Measurements from ENCODE around the gene TLDC2.

DNA sequence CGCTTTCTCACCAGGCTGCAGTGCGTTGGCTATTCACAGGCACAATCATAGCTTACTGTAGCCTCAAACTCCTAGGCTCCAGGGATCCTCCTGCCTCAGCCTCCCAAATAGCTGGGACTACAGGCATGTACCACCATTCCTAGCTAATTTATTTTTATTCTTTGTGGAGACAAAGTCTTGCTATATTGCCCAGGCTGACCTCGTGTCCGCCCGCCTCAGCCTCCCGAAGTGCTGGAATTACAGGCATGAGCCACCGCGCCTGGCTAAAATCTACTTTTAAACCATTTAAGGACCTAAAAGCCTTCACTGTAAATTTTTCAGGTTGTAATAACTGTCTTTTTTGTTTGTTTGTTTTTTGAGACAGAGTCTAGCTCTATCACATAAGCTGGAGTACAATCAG, 60.4 kb downstream of the TLDC2 start:
- TF ChIP-seq TAF1 (IDR thresholded peaks at IDR 0.05; ENCODE audit: low read depth, low read length) (no peak), RFX5 (IDR thresholded peaks at IDR 0.05; ENCODE audit: borderline replicate concordance, low read depth, low read length) (no peak), TEAD4 (IDR thresholded peaks at IDR 0.05; ENCODE audit: low read depth, low read length) (no peak), POLR2A (IDR thresholded peaks at IDR 0.05; ENCODE audit: control extremely low read depth in 1 of 2, low read depth in 2 of 2, low read length in 2 of 2) (no peak), TAF7 (optimal IDR thresholded peaks at IDR 0.05; ENCODE audit: borderline replicate concordance, low read depth, low read length) (no peak), EZH2 (IDR thresholded peaks at IDR 0.05; ENCODE audit: low read depth, low read length, severe bottlenecking) (no peak), GABPA (IDR thresholded peaks at IDR 0.05; ENCODE audit: borderline replicate concordance, insufficient read depth, low read length) (no peak), HDAC2 (IDR thresholded peaks at IDR 0.05; ENCODE audit: borderline replicate concordance in 1 of 2, low read depth in 2 of 2, low read length in 2 of 2) (no peak)
- TF ChIP-seq, protein P1, sequence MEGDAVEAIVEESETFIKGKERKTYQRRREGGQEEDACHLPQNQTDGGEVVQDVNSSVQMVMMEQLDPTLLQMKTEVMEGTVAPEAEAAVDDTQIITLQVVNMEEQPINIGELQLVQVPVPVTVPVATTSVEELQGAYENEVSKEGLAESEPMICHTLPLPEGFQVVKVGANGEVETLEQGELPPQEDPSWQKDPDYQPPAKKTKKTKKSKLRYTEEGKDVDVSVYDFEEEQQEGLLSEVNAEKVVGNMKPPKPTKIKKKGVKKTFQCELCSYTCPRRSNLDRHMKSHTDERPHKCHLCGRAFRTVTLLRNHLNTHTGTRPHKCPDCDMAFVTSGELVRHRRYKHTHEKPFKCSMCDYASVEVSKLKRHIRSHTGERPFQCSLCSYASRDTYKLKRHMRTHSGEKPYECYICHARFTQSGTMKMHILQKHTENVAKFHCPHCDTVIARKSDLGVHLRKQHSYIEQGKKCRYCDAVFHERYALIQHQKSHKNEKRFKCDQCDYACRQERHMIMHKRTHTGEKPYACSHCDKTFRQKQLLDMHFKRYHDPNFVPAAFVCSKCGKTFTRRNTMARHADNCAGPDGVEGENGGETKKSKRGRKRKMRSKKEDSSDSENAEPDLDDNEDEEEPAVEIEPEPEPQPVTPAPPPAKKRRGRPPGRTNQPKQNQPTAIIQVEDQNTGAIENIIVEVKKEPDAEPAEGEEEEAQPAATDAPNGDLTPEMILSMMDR (IDR thresholded peaks at IDR 0.05; ENCODE audit: control extremely low read depth in 1 of 3, insufficient read depth in 1 of 3, low read depth in 1 of 3, low read length in 3 of 3): no peak
- TF ChIP-seq, protein P2, sequence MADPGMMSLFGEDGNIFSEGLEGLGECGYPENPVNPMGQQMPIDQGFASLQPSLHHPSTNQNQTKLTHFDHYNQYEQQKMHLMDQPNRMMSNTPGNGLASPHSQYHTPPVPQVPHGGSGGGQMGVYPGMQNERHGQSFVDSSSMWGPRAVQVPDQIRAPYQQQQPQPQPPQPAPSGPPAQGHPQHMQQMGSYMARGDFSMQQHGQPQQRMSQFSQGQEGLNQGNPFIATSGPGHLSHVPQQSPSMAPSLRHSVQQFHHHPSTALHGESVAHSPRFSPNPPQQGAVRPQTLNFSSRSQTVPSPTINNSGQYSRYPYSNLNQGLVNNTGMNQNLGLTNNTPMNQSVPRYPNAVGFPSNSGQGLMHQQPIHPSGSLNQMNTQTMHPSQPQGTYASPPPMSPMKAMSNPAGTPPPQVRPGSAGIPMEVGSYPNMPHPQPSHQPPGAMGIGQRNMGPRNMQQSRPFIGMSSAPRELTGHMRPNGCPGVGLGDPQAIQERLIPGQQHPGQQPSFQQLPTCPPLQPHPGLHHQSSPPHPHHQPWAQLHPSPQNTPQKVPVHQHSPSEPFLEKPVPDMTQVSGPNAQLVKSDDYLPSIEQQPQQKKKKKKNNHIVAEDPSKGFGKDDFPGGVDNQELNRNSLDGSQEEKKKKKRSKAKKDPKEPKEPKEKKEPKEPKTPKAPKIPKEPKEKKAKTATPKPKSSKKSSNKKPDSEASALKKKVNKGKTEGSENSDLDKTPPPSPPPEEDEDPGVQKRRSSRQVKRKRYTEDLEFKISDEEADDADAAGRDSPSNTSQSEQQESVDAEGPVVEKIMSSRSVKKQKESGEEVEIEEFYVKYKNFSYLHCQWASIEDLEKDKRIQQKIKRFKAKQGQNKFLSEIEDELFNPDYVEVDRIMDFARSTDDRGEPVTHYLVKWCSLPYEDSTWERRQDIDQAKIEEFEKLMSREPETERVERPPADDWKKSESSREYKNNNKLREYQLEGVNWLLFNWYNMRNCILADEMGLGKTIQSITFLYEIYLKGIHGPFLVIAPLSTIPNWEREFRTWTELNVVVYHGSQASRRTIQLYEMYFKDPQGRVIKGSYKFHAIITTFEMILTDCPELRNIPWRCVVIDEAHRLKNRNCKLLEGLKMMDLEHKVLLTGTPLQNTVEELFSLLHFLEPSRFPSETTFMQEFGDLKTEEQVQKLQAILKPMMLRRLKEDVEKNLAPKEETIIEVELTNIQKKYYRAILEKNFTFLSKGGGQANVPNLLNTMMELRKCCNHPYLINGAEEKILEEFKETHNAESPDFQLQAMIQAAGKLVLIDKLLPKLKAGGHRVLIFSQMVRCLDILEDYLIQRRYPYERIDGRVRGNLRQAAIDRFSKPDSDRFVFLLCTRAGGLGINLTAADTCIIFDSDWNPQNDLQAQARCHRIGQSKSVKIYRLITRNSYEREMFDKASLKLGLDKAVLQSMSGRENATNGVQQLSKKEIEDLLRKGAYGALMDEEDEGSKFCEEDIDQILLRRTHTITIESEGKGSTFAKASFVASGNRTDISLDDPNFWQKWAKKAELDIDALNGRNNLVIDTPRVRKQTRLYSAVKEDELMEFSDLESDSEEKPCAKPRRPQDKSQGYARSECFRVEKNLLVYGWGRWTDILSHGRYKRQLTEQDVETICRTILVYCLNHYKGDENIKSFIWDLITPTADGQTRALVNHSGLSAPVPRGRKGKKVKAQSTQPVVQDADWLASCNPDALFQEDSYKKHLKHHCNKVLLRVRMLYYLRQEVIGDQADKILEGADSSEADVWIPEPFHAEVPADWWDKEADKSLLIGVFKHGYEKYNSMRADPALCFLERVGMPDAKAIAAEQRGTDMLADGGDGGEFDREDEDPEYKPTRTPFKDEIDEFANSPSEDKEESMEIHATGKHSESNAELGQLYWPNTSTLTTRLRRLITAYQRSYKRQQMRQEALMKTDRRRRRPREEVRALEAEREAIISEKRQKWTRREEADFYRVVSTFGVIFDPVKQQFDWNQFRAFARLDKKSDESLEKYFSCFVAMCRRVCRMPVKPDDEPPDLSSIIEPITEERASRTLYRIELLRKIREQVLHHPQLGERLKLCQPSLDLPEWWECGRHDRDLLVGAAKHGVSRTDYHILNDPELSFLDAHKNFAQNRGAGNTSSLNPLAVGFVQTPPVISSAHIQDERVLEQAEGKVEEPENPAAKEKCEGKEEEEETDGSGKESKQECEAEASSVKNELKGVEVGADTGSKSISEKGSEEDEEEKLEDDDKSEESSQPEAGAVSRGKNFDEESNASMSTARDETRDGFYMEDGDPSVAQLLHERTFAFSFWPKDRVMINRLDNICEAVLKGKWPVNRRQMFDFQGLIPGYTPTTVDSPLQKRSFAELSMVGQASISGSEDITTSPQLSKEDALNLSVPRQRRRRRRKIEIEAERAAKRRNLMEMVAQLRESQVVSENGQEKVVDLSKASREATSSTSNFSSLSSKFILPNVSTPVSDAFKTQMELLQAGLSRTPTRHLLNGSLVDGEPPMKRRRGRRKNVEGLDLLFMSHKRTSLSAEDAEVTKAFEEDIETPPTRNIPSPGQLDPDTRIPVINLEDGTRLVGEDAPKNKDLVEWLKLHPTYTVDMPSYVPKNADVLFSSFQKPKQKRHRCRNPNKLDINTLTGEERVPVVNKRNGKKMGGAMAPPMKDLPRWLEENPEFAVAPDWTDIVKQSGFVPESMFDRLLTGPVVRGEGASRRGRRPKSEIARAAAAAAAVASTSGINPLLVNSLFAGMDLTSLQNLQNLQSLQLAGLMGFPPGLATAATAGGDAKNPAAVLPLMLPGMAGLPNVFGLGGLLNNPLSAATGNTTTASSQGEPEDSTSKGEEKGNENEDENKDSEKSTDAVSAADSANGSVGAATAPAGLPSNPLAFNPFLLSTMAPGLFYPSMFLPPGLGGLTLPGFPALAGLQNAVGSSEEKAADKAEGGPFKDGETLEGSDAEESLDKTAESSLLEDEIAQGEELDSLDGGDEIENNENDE (IDR thresholded peaks at IDR 0.05; ENCODE audit: insufficient replicate concordance, low read length): no peak
- TF ChIP-seq, protein P3, sequence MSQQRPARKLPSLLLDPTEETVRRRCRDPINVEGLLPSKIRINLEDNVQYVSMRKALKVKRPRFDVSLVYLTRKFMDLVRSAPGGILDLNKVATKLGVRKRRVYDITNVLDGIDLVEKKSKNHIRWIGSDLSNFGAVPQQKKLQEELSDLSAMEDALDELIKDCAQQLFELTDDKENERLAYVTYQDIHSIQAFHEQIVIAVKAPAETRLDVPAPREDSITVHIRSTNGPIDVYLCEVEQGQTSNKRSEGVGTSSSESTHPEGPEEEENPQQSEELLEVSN (IDR thresholded peaks at IDR 0.05): no peak
- TF ChIP-seq, protein P4, sequence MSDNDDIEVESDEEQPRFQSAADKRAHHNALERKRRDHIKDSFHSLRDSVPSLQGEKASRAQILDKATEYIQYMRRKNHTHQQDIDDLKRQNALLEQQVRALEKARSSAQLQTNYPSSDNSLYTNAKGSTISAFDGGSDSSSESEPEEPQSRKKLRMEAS (IDR thresholded peaks at IDR 0.05): no peak

Measured in H1 (cell line).